T-helper 1 cell treated with Interleukin-12 subunit alpha and Interleukin-12 subunit beta and Interleukin-4 antibody, amounts not matched to agents 30 ng/mL and 1 ng/mL, for 36 hours (primary cell): ENCODE results near the gene SIMC1. TPM values are rescaled to one million over a fixed set of nuclear protein-coding genes. Genes with fewer than 3 reads are reported as not detected.

Experiments used
- intact Hi-C: fragments of 100-400 bp; cut with micrococcal nuclease; formaldehyde crosslinking; loops from one replicate; pipeline ENCODE4 v1.15.1; 2024
- total RNA-seq: library from RNA; stranded (reverse); gene quantifications from 2 replicates; pipeline ENCODE4 v1.2.3, GENCODE V29; 2022

The SIMC1 gene
- total RNA-seq, 1 donor from 2014 or later: 35.8 TPM

DNA sequence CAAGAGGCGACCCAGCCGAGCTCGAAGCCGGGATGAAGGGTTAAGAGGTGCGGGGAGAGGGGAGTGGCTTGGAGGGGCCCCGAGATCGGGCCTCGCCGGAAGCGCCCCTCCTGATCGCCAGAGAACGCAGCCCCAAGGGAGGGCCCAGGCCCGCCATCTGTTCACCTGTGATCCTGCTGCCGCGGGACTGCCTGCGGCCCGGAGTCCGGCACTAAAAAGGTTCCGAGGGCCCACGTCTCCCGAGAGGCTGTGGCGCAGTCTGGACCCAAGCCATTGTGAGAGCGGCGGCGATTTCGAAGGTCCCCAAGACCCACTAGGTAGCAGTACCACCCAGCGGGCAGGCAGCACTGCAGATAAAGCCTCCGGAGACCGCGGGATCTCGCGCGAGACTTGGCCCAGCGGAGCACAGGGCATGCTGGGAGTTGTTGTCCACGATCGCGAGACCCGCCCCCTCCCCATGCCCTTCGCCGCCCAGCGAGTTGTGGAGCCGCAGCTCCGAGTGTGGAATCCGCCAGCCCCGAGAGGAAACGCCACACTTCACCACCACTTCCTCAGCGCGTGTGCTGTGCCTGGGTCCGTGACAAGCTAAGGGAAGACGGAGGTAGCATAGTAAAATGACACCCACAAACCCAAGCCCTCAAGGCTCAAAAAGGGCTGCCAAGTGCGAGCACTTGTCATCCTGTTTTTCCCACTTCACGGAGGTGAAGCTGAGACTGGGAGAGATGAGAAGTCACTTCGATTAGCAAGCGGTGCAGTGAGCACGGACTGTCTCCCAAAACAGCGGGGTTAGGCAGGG, 123.4 kb downstream of the SIMC1 start, which contains the start of gene KIAA1191:
Gene KIAA1191, minus strand, starts transcription at position 328 of the 796 bp plus-strand sequence. CDS start 2,256 bp downstream, outside the sequence.
- intact Hi-C loops: loop anchor here (1.0 to 5.0 kb wide), 13 partner anchors 27 to 1751 kb away; partner anchors contain the start of genes CLTB, FAF2, HIGD2A and N4BP3

DNA sequence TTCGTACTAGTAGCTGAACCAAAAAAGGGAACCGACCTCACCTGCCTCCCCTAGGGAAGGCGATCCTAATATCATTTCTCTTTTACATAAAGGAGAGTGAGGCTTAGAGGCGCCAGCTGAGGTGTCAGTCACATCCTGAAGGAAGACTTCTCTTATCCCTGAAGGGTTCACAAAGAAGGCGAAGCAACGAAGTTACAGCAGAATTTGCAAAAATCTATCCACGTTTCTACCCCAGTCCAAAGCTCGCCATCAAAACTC, 123.9 kb downstream of the SIMC1 start:
- intact Hi-C loops: loop anchor here (5.0 kb wide), 3 partner anchors 125 to 1750 kb away; partner anchors contain the start of genes N4BP3, PRELID1, RAB24 and SIMC1

DNA sequence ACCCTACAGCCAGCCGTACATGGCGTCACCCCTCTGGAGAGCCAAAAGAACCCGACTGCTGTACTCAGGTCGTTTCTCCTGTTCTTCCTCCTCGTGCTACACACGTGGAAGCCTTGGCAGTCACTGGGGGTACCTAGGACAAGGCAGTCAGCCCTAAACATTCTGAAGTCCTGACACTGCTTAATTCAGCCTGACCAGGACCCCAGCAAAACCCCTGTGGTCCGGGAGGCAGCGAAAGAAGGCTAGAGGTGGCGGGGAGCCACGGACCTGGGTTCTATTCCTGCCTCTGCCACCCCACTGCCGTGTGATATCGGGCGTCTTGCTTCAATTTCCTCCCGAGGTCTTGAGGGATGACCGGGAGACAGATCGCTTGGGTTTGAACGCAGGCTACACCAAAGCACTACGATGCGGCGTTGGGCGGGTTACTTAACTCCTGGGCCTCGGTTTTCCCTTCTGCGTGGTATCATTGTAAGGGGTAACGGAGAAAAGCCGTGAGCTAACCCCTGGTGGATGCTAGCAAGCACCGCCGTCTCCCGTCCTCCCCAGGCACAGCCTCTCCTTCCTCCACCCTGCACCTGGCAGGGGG, 126.6 kb downstream of the SIMC1 start:
- intact Hi-C loops: loop anchor here (1.0 to 5.0 kb wide), 5 partner anchors 23 to 1747 kb away; partner anchors contain the start of genes HIGD2A, N4BP3, NOP16 and PRELID1

DNA sequence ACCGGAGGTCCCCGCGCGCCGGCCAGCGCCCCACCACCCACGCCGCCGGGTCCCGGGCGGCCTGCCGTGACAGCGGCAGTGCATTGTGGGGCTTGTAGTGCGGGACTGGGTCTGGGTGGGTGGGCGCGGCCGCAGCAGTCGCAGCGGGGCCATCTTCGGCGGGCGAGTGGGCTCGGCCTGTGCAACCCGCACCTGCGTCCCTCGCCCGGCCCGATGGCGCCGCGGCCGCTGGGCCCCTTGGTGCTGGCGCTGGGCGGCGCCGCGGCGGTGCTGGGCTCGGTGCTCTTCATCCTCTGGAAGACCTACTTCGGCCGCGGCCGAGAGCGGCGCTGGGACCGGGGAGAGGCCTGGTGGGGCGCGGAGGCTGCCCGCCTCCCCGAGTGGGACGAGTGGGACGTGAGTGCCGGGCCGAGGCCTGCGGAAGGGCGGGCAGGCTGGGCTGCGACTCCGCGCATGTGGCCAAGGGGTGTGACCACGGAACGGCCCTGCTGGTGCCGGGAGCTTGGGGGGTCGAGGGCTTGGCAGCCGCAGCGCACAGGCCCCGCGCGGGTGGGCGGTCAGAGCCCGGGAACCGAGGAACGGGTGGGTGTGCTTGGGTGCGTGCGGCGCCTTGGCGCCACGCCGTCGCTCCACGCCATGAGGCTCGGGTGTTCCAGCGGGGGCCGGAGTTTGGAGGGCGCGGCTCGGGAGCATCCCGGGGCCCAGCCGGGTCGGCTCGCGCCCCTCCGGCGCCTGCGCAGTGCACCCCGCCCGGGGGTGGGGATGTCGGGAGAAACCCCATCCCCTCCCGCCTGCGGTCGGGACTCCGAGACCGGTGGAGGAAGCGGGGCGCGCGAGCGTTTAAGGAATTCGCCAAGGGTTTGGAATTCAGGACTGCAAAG, 127.4 kb downstream of the SIMC1 start, which contains the start of gene ARL10:
Gene ARL10, plus strand, starts transcription at position 137 of the 881 bp plus-strand sequence. Its CDS starts 77 bp downstream, at position 214.
- intact Hi-C loops: loop anchor here (1.0 kb wide), 2 partner anchors 23 to 178 kb away; partner anchors contain the start of genes HIGD2A and NOP16

DNA sequence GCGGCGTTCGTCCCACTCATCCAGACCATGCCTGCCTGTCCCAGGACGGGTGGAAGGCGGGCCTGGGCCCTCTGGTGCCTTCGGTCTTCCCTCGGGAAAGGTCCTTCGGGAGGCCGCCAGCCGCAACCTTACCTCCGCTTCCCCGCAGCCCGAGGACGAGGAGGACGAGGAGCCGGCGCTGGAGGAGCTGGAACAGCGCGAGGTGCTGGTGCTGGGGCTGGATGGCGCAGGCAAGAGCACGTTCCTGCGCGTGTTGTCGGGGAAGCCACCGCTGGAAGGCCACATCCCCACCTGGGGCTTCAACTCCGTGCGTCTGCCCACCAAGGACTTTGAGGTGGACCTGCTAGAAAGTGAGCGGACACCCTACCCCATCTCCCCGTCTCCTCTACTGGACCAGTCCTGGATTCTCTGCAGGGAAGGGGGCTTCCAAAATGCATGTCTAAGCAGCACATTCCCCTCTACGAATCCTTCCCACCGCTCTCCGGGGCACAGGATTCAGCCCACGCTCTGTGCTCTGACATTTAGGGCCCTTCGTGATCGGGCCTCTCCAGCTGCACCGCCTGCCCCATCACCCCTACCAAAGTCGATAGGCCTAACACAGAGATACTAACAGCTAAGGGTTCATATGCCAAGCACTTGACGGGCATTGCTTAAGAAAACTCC, 128.1 kb downstream of the SIMC1 start:
- intact Hi-C loops: no loop called here

DNA sequence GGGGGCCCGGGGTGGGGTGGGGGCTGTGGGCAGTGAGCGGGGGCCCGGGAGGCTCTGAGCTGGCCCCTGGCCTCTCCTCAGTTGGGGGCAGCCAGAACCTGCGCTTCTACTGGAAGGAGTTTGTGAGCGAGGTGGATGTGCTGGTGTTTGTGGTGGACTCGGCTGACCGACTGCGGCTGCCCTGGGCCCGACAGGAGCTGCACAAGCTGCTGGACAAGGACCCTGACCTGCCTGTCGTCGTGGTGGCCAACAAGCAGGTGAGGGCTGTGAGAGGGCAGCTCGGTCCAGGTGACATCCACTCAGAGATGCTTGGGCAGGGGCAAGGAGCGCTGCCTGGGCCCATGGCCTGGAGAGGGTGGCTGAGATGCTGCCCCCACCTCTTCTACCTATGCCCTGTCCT, 130.5 kb downstream of the SIMC1 start:
- intact Hi-C loops: no loop called here

DNA sequence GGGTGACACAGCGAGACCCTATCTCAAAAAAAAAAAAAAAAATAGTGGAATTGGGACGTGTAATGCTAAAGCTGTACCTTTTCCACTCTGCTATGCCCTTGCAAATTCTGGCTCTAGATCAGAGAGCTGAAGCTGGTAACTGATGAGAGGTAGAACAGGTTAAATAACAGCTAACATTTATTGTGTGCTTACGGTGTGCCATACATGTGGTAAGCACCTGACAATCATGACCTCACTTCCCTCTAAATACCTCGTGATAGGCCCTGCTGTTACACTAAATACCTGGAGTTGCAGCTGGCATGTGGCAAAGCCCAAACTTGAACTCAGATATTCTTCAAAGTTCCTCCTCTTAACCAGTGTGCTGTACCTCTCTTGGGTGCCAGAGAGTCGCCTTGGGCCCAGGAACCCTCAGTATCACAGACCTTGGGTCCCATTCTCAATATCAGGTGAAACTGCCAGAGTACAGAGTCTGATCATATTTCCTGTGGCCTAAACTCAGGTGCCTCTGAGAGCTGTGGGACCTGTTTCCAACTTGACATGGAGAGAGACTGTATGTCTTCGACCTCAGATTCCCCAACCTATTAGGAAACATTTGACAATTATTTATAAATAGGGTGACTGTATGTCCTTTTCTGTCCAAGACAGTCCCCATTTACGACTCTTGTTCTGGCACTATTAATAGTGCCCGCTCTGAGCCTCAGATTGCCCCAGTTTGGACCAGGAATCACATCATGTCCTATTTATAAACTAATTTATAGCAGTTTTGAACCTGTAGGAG, 131.9 kb downstream of the SIMC1 start:
- intact Hi-C loops: no loop called here

DNA sequence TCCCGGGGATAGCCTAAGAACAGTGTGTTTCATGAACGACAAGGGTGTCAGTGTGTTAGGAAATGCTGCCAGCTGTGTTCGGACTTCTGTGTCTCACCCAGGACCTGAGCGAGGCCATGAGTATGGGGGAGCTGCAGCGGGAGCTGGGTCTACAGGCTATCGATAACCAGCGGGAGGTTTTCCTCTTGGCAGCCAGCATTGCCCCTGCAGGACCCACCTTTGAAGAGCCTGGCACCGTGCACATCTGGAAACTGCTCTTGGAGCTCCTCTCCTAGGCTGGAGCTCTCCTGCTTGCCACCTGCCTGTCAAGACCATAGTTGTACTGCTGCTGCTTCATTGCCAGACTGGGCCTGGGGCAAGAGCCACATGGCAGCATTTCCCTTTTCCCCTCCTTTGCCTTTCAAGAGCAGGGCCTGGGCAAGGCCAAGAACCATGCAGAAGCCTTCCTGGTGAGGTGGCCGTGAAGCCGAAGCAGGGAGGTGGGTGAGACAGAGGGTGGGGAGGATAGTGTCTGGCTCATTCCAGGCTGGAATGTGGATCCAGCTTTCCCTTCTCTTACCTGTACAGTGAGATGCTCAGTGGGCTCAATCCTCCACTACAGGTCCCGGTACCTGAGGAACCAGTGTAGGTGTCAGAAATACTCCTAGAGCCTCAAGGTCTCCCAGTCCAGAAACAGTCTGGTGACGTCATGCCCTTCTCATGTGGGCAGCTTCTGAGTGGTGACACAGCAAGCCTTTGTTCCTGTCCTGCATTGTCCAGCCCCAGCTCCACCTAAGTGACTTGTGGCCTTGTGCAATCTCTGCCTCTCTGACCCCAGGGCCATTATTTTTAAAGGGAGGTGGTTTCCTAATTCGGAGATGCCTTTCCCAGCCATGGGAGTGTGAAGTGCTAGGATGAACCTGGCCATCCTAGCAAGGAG, 133.7 kb downstream of the SIMC1 start:
- intact Hi-C loops: no loop called here

DNA sequence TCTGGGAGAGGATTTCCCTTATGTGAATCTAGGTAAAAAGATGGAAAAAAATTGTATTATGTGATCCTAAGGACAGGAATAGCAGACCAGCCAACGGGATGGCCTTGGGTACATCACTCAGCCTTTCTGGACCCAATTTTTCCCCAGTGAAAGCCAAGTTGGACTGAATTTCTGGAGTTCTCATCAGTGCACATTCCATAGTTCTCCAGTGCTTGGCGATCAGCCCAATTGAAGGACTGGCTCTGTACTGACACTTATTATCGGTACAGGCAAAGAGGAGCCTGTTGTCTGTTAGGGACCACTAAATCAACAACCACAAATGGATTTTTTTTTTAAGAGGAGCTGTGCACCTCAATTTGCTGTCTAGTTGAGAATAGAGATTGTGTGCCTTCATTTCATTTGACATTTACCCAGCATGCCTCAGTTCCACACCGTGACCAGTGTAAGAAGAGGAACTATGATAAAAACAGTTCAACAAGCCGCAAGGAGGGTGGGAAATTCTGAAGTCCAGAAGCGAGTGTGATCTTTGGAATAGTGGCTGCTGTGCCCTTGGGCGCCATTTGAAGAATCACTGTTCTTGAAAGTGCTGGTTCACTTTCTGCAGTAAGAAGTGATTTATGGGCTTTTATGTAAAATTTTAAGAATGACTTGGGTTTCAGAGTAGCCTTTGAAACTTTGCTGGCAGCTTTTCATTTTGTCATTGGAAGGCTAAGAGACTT, 135.0 kb downstream of the SIMC1 start:
- intact Hi-C loops: no loop called here

DNA sequence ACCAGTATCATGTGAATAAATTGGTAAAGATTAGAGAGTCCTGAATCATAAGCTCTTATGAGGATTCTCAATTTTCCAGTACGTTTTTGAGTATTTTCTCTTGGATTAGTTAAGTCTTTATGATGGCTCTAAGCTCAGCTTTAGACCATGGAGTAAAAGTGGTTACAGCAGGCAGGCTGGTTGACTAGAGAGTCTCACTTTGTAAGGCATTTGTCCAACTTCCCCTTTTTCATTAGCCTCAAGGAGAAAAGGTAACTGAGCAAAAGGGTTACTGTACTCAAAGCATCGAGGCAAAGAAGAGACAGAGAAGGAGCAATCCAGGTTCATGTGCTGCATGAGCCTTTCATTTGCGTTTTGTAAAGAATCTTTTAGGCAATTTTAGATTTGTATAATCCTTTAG, 141.7 kb downstream of the SIMC1 start:
- intact Hi-C loops: loop anchor here (10.0 kb wide), 1 partner anchor 1825 kb away; the partner anchor contains the start of gene HNRNPAB

DNA sequence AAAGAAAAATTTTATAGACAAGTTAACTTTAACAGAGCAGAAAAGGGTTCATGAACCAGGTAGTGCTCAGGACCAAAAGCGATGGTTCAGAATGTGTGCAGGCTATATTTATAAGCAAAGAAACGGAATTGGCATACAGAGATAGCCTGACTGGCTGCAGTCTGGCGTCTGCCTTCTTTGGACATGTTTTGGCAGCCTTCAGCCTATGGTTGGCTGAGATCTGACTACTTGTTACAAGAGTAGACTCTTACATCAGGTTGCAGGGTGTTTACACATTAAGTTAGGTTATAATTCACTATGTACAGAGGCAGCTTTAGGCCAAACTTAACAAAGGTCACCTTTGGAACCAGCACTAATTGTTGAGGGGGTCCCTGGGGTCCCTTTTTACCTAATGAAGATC, 143.2 kb downstream of the SIMC1 start:
- intact Hi-C loops: loop anchor here (10.0 kb wide), 1 partner anchor 1823 kb away; the partner anchor contains the start of gene HNRNPAB

DNA sequence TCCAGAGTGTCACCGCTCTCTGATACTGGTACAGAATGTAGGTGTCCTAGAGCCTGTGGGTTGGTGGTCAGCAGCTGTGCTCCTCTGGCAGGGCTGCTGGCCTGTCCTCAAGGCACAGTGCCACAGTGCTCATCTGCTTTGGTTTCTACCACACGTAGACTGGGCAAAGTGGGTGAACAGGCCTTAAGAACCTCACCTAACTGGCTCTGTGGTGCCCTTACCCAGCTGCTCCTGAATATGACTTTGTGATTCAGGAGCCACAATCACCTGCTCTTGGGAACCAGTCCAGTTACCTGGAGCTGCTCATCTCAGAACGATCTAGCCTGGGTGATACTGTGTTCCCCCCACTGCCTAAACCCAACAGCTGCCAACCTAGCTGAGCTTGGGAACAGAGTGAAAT, 143.8 kb downstream of the SIMC1 start:
- intact Hi-C loops: loop anchor here (10.0 kb wide), 1 partner anchor 1823 kb away; the partner anchor contains the start of gene HNRNPAB

DNA sequence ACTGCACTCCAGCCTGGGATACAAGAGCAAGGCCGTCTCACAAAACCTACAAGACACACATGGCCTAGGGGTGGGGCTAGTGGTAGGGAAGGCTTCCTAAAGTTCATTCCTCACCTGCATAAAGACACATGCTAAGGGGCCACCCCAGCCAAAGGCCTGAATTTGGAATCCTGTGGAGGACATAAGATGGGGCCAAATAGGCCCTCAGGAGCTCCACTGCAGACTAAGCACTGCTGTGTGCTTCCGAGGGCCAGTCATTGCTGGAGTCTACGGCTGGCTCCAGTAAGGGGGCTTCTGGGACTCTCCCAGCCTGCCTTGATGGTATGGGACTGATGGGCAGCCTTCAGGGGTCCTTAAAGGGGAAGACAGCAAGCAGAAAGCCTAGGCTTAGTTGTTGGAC, 144.5 kb downstream of the SIMC1 start:
- intact Hi-C loops: loop anchor here (10.0 kb wide), 1 partner anchor 1822 kb away; the partner anchor contains the start of gene HNRNPAB

DNA sequence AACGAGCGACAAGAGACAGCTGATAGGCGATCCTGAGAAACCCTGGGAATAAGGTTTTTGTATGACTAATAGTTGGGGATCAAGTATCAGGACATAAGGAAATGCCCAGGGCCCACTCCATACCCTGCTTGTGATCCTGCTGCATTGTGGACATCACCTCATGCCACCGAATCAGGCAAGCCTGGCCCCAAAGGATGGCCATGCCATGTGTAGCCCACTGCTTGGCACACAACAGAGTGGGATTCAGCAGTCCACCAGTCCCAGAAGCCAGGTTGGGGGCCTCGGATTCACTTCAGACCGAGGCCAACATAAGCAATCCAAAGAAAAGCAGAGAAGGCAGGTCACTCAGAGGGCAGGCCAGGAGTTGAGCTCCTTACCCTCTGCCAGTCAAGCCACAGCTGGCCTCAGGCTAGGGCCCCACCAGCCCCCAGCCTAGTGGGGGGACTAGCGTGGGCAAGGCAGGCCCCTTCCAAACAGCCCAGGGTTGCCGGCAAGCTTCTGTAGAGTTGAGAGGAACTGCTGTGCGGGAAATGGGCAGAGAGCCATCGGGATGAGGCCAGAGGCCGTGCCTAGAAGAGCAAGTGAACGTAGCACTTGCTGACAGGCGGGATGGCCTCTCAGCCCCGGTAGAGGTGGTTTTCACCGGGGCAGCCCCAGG, 145.2 kb downstream of the SIMC1 start:
- intact Hi-C loops: loop anchor here (10.0 kb wide), 1 partner anchor 1821 kb away; the partner anchor contains the start of gene HNRNPAB

DNA sequence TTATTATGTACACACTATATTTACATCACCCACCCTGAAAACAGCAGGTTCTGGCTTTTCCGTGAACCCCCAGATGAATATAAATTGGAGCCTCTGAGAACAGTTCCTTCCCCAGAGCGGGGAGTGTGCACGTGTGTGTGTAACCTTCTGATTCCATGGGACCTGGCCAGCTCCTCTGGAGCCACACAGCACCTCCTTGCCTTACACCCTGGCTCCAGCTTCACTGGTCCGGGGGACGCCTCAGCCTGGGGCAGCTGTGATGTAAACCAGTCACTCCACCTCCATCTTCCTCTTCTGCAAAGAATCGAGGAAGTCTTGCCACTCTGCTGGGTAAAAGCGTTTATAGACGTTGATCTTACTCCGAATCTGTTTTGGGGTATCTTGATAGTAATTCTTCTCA, 145.7 kb downstream of the SIMC1 start:
- intact Hi-C loops: loop anchor here (10.0 kb wide), 1 partner anchor 1821 kb away; the partner anchor contains the start of gene HNRNPAB

DNA sequence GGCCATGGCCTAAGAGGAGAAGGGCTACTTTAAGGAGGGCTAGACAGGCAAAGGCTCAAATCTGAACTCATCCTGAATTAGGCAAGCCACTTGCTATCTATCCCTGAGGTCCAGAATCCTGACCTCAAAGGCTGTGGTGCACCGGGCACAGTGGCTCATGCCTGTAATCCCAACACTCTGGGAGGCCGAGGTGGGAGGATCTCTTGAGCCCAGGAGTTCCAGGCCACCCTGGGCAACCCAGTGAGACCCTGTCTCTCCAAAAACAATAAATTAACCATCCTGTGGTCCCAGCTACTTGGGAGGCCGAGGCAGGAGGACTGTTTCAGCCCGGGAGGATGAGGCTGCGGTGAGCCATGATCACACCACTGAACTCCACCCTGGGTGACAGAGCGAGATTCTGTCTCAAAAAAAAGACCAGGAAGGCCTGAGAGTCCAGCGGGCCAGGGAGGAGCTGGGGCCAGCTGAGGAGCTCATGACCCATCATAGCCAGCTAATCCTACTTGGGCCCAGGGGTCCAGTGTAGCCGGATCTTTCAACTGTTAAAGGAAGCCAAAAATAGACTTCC, 146.2 kb downstream of the SIMC1 start:
- intact Hi-C loops: loop anchor here (10.0 kb wide), 1 partner anchor 1820 kb away; the partner anchor contains the start of gene HNRNPAB

DNA sequence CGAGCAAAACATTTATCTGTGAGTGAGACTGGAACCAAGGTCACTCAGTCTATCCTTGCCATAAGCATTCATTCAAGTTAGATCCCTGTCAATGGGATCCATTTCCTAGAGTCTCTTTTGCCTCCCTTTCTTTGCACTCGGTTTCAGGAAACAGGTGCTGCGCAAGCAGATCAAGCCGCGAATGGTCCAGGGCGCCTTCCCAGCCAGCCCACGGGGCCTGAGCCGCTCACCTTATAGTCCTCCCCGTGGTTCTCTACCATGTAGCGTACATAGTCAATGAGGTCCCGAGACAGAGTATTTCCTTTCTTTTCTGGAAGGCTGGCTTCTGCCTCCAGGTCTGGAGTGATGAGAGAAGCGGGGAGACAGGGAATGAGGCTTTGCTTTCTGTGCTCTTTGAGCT, 146.8 kb downstream of the SIMC1 start:
- intact Hi-C loops: loop anchor here (5.0 to 10.0 kb wide), 5 partner anchors 853 to 1820 kb away; partner anchors contain the start of genes HNRNPAB, MXD3, NHP2 and TMED9
